AG09309 (cell line): Measurements from ENCODE around the gene TMEM183A.

Experiments
- DNase-seq: peaks from one replicate; pipeline ENCODE4 v3.0.0-alpha.2; 2010; ENCODE audit warnings: low read depth
- H3K4me3 ChIP-seq: 2 replicates; pipeline ENCODE4 v1.5.1; 2011; ENCODE audit warnings: mild to moderate bottlenecking, low read depth, low read length, moderate library complexity; ENCODE audit not compliant: control insufficient read depth
- TF ChIP-seq, protein P1 (sequence below): IDR thresholded peaks from 2 replicates; pipeline ENCODE4 v1.5.1; 2011; ENCODE audit warnings: mild to moderate bottlenecking, low read depth, low read length, inconsistent platforms; ENCODE audit not compliant: insufficient read depth, control insufficient read depth; ENCODE audit errors: missing control alignments

TMEM183A gene

GRCh38 chr1:203051841-203052324 lies 44.7 kb downstream of the TMEM183A start:
- no peak for DNase-seq
- TF ChIP-seq, protein P1, sequence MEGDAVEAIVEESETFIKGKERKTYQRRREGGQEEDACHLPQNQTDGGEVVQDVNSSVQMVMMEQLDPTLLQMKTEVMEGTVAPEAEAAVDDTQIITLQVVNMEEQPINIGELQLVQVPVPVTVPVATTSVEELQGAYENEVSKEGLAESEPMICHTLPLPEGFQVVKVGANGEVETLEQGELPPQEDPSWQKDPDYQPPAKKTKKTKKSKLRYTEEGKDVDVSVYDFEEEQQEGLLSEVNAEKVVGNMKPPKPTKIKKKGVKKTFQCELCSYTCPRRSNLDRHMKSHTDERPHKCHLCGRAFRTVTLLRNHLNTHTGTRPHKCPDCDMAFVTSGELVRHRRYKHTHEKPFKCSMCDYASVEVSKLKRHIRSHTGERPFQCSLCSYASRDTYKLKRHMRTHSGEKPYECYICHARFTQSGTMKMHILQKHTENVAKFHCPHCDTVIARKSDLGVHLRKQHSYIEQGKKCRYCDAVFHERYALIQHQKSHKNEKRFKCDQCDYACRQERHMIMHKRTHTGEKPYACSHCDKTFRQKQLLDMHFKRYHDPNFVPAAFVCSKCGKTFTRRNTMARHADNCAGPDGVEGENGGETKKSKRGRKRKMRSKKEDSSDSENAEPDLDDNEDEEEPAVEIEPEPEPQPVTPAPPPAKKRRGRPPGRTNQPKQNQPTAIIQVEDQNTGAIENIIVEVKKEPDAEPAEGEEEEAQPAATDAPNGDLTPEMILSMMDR: no peak

DNA sequence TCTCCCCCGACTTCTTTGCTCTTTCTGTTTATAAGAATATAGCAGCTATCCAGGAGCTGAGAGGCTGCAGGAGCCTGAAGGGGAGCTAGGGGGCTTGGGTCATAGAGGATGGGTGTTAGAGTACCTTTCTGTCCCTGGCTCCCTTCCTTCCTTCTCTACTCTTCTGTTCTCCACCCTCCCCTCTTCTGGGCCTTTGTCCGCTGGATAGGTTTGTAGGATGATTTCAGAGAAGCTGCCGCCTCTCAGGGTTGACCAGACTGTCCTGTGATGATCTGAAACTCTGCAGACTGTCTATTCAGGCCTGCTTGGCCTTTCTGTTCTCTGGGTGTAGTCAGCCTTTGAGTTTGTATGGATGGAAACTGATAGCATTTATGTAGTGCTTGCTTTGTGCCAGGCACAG lies 45.4 kb downstream of the TMEM183A start:
- no peak overlapping the region for H3K4me3 ChIP-seq
- TF ChIP-seq, protein P1: no peak
- DNase-seq: no peak

More at GRCh38 chr1:203051841-203052324, 44.7 kb downstream of the TMEM183A start:
- no peak overlapping the region for H3K4me3 ChIP-seq

GRCh38 chr1:203054184-203054583 lies 47.0 kb downstream of the TMEM183A start:
- TF ChIP-seq, protein P1: no peak
- DNase-seq: no peak
- H3K4me3 ChIP-seq: no peak overlapping the region

DNA sequence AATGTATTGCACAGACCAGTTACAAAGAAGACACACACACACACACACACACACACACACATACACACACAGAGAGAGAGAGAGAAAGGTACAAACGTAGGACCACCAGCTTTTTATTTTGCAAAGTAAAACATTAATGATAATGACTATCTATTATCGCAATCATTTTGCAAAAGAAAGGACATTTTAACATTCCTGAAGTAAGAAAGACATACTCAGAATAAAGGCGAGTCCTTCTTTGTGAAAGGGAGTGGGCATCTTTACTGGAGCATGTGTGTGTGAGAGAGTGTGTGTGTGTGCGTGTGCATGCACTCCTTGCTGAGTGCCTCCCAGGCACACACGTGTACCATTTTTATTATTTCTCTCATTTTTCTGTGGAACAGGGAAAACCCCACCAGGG lies 47.5 kb downstream of the TMEM183A start:
- no peak for DNase-seq
- TF ChIP-seq, protein P1: no peak
- H3K4me3 ChIP-seq: no peak overlapping the region

GRCh38 chr1:203055161-203055799 lies 48.1 kb downstream of the TMEM183A start:
- no peak for DNase-seq
- TF ChIP-seq, protein P1: no peak
- no peak overlapping the region for H3K4me3 ChIP-seq

- no peak for DNase-seq
- TF ChIP-seq, protein P1: no peak
- no peak overlapping the region for H3K4me3 ChIP-seq
Measured at GRCh38 chr1:203056012-203056411, 48.8 kb downstream of the TMEM183A start.

DNA sequence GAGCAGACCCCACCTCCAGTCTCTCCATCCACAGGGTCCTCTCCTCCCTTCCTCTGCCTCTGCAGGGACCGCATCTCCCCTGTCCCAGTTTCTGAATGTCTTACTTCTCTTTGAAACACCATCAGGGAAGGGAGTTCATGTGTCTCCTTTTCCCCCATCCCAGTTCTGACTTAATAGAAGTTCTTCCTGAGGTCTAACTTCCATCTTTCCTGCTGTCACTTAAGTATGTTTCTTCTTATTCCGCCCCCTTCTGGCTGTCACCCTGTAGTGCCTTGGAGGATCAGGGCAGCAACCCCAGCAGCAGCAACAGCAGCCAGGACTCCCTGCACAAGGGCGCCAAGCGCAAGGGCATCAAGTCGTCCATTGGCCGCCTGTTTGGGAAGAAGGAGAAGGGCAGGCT lies 49.3 kb downstream of the TMEM183A start:
- DNase-seq: no peak
- TF ChIP-seq, protein P1: no peak
- H3K4me3 ChIP-seq: no peak overlapping the region
